Small intestine (tissue), 7 donors: ENCODE data around the gene ZMIZ1. TPM values are rescaled to one million over a fixed set of nuclear protein-coding genes. Genes with fewer than 3 reads are reported as not detected.

ENCODE experiments used
- DNase-seq, 2 donors: peaks; one replicate each; pipeline versions ENCODE4 v3.0.0 to v3.0.0-alpha.2; 2013
- FAIRE-seq: peaks from 2 replicates; lab custom pipeline; 2012; peaks lifted over from hg19 to GRCh38; lab: Jason Lieb, UNC
- H3K27ac ChIP-seq, 3 donors: one replicate each; pipeline ENCODE4 v1.5.1; 2013; ENCODE audit warnings: low read length in 2 of 3, mild to moderate bottlenecking in 2 of 3, control low read depth in 1 of 3, inconsistent platforms in 1 of 3, low read depth in 1 of 3, moderate library complexity in 1 of 3
- H3K27me3 ChIP-seq, 3 donors: one replicate each; pipeline ENCODE4 v1.6.1; 2013; ENCODE audit warnings: low read length in 3 of 3, inconsistent platforms in 1 of 3; ENCODE audit not compliant: control insufficient read depth in 3 of 3, insufficient read depth in 3 of 3
- H3K36me3 ChIP-seq, 3 donors: one replicate each; pipeline ENCODE4 v1.6.1; 2013; ENCODE audit warnings: low read length in 3 of 3, inconsistent platforms in 1 of 3, low read depth in 1 of 3, mild to moderate bottlenecking in 1 of 3, moderate library complexity in 1 of 3; ENCODE audit not compliant: control insufficient read depth in 3 of 3, insufficient read depth in 2 of 3
- H3K4me1 ChIP-seq, 3 donors: one replicate each; pipeline ENCODE4 v1.6.1; 2013; ENCODE audit warnings: low read length in 2 of 3, inconsistent platforms in 1 of 3, low read depth in 1 of 3, mild to moderate bottlenecking in 1 of 3, moderate library complexity in 1 of 3; ENCODE audit not compliant: control insufficient read depth in 3 of 3, insufficient read depth in 2 of 3
- H3K4me3 ChIP-seq, 3 donors: one replicate each; pipeline ENCODE4 v1.5.1; 2013; ENCODE audit warnings: low read length in 3 of 3, control low read depth in 1 of 3, inconsistent platforms in 1 of 3, low read depth in 1 of 3, mild to moderate bottlenecking in 1 of 3, moderate library complexity in 1 of 3
- H3K9me3 ChIP-seq, 2 donors: one replicate each; pipeline ENCODE4 v1.6.1; 2013; ENCODE audit warnings: low read depth in 1 of 2, low read length in 1 of 2; ENCODE audit not compliant: control insufficient read depth in 2 of 2, insufficient read depth in 1 of 2
- WGBS, 3 donors: extraction: QIAGEN DNeasy Blood & Tissue Kit; methylation state at CpG; one replicate each; pipeline ENCODE4 v1.1.7; 2013; 5-methylcytosine and 5-hydroxymethylcytosine counted together
- polyA plus RNA-seq, 4 donors: library from polyadenylated mRNA; stranded (reverse) in 3 of 4; unstranded in 1 of 4; fragments of 200-250 nt in 3 of 4; fragments of 120-200 nt in 1 of 4; gene quantifications; one replicate each; pipeline versions ENCODE4 v1.2.1 to v1.2.3, GENCODE V29; 2013
- donor health status: healthy with polysubstance abuse.
- donor health status: control.
- donor health status: control.
- donor health status: Bipolar disorder and iron deficiency.
- donor health status: healthy.

The ZMIZ1 gene
- polyA plus RNA-seq, 4 donors = 15.1 to 40.7 (median 19.9) TPM

GRCh38 chr10:79155301-79156081, 86.7 kb downstream of the ZMIZ1 start:
- H3K27me3 ChIP-seq = no peaks in the 10 kb centered on the region
- no peak overlapping the region for H3K4me3 ChIP-seq
- no peak for FAIRE-seq
- WGBS, 3 donors = 61 to 69% (median 64%) methylated on average over 14 of the region's 14 CpGs
- no peaks in the 10 kb centered on the region for H3K9me3 ChIP-seq
- no peak for DNase-seq
- H3K27ac ChIP-seq = peak overlapping the region in 1 of 3 donors; percentile 42
- H3K36me3 ChIP-seq = peaks cover 0 to 91% (median 2%) of the 10 kb centered on the region in 3 donors
- peaks cover 5 to 34% (median 8%) of the 10 kb centered on the region in 3 donors for H3K4me1 ChIP-seq

GRCh38 chr10:79156334-79157274, 87.8 kb downstream of the ZMIZ1 start:
- FAIRE-seq = no peak
- Histone ChIP-seq H3K9me3 (no peaks in the 10 kb centered on the region), H3K4me1 (peaks cover 5 to 33% (median 8%) of the 10 kb centered on the region in 3 donors), H3K27ac (peak overlapping the region; percentile 1 to 36 (median 27)), H3K36me3 (peaks cover 0 to 89% (median 2%) of the 10 kb centered on the region in 3 donors), H3K27me3 (no peaks in the 10 kb centered on the region), H3K4me3 (no peak overlapping the region)
- WGBS, 3 donors = 79 to 83% (median 81%) methylated on average over 21 to 22 of the region's 22 CpGs
- no peak for DNase-seq

GRCh38 chr10:79158004-79158340, 89.2 kb downstream of the ZMIZ1 start:
- Histone ChIP-seq H3K36me3 (peaks cover 0 to 88% (median 2%) of the 10 kb centered on the region in 3 donors), H3K4me3 (no peak overlapping the region), H3K4me1 (peaks cover 5 to 33% (median 8%) of the 10 kb centered on the region in 3 donors), H3K9me3 (no peaks in the 10 kb centered on the region), H3K27me3 (no peaks in the 10 kb centered on the region), H3K27ac (peak overlapping the region; percentile 39 to 53 (median 49))
- 64 to 75% (median 69%) methylated on average over 5 of the region's 5 CpGs for WGBS, 3 donors
- FAIRE-seq = no peak
- DNase-seq = no peak

- no peaks in the 10 kb centered on the region for H3K9me3 ChIP-seq
- H3K36me3 ChIP-seq = peaks cover 0 to 88% (median 2%) of the 10 kb centered on the region in 3 donors
- WGBS, 3 donors = 80 to 89% (median 89%) methylated on average over 9 of the region's 9 CpGs
- H3K4me1 ChIP-seq = peaks cover 5 to 33% (median 8%) of the 10 kb centered on the region in 3 donors
- DNase-seq (no peak), FAIRE-seq (no peak)
- no peak overlapping the region for H3K4me3 ChIP-seq
- peak overlapping the region; percentile 39 to 53 (median 49) for H3K27ac ChIP-seq
- H3K27me3 ChIP-seq = no peaks in the 10 kb centered on the region
Observed at GRCh38 chr10:79158402-79159097, 89.8 kb downstream of the ZMIZ1 start.

- peaks cover 5 to 33% (median 8%) of the 10 kb centered on the region in 3 donors for H3K4me1 ChIP-seq
- WGBS, 3 donors = 74 to 87% (median 80%) methylated on average over 18 of the region's 18 CpGs
- H3K4me3 ChIP-seq = no peak overlapping the region
- DNase-seq = no peak
- no peaks in the 10 kb centered on the region for H3K9me3 ChIP-seq
- H3K27me3 ChIP-seq = no peaks in the 10 kb centered on the region
- peaks cover 0 to 86% (median 2%) of the 10 kb centered on the region in 3 donors for H3K36me3 ChIP-seq
- H3K27ac ChIP-seq = peak overlapping the region in 1 of 3 donors; percentile 53
- no peak for FAIRE-seq
Observed at GRCh38 chr10:79159141-79159651, 90.4 kb downstream of the ZMIZ1 start.

GRCh38 chr10:79159785-79160184, 91.0 kb downstream of the ZMIZ1 start:
- peaks cover 5 to 33% (median 8%) of the 10 kb centered on the region in 3 donors for H3K4me1 ChIP-seq
- FAIRE-seq = no peak
- DNase-seq = no peak
- no peaks in the 10 kb centered on the region for H3K9me3 ChIP-seq
- H3K27me3 ChIP-seq = no peaks in the 10 kb centered on the region
- 68 to 89% (median 79%) methylated on average over 15 of the region's 15 CpGs for WGBS, 3 donors
- H3K4me3 ChIP-seq = no peak overlapping the region
- peak overlapping the region in 1 of 3 donors; percentile 53 for H3K27ac ChIP-seq
- H3K36me3 ChIP-seq = peaks cover 0 to 84% (median 2%) of the 10 kb centered on the region in 3 donors

GRCh38 chr10:79160191-79160590, 91.4 kb downstream of the ZMIZ1 start:
- Histone ChIP-seq H3K27me3 (no peaks in the 10 kb centered on the region), H3K4me1 (peaks cover 5 to 33% (median 8%) of the 10 kb centered on the region in 3 donors), H3K27ac (peak overlapping the region in 1 of 3 donors; percentile 53), H3K9me3 (no peaks in the 10 kb centered on the region), H3K36me3 (peaks cover 0 to 84% (median 2%) of the 10 kb centered on the region in 3 donors), H3K4me3 (no peak overlapping the region)
- DNase-seq = no peak
- WGBS, 3 donors = 78 to 91% (median 80%) methylated on average over 4 of the region's 4 CpGs
- FAIRE-seq = no peak
